Measurements from ENCODE around the gene BPIFA3.

- TF ChIP-seq, protein P1, sequence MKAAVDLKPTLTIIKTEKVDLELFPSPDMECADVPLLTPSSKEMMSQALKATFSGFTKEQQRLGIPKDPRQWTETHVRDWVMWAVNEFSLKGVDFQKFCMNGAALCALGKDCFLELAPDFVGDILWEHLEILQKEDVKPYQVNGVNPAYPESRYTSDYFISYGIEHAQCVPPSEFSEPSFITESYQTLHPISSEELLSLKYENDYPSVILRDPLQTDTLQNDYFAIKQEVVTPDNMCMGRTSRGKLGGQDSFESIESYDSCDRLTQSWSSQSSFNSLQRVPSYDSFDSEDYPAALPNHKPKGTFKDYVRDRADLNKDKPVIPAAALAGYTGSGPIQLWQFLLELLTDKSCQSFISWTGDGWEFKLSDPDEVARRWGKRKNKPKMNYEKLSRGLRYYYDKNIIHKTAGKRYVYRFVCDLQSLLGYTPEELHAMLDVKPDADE (IDR thresholded peaks at IDR 0.05), result no peak
- no peak for TF ChIP-seq CTCF (conservative IDR thresholded peaks at IDR 0.05; ENCODE audit: low read depth in 2 of 2)
- TF ChIP-seq, protein P2, sequence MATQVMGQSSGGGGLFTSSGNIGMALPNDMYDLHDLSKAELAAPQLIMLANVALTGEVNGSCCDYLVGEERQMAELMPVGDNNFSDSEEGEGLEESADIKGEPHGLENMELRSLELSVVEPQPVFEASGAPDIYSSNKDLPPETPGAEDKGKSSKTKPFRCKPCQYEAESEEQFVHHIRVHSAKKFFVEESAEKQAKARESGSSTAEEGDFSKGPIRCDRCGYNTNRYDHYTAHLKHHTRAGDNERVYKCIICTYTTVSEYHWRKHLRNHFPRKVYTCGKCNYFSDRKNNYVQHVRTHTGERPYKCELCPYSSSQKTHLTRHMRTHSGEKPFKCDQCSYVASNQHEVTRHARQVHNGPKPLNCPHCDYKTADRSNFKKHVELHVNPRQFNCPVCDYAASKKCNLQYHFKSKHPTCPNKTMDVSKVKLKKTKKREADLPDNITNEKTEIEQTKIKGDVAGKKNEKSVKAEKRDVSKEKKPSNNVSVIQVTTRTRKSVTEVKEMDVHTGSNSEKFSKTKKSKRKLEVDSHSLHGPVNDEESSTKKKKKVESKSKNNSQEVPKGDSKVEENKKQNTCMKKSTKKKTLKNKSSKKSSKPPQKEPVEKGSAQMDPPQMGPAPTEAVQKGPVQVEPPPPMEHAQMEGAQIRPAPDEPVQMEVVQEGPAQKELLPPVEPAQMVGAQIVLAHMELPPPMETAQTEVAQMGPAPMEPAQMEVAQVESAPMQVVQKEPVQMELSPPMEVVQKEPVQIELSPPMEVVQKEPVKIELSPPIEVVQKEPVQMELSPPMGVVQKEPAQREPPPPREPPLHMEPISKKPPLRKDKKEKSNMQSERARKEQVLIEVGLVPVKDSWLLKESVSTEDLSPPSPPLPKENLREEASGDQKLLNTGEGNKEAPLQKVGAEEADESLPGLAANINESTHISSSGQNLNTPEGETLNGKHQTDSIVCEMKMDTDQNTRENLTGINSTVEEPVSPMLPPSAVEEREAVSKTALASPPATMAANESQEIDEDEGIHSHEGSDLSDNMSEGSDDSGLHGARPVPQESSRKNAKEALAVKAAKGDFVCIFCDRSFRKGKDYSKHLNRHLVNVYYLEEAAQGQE (IDR thresholded peaks at IDR 0.05; ENCODE audit: unreplicated experiment), result no peak
- TF ChIP-seq ZNF331 (CRISPR knock-in tag; IDR thresholded peaks at IDR 0.05; ENCODE audit: low read depth), result no peak
- TF ChIP-seq EZH2 (IDR thresholded peaks at IDR 0.05; ENCODE audit: low read depth, unreplicated experiment), result no peak
- TF ChIP-seq POLR2AphosphoS5 (IDR thresholded peaks at IDR 0.05; ENCODE audit: low read depth), result no peak
- no peak for TF ChIP-seq CREB1 (CRISPR knock-in tag; IDR thresholded peaks at IDR 0.05; ENCODE audit: low read depth)
- no peak for TF ChIP-seq EZH2phosphoT487 (IDR thresholded peaks at IDR 0.05; ENCODE audit: unreplicated experiment)
- no peak for TF ChIP-seq STAT1 (IDR thresholded peaks at IDR 0.05; ENCODE audit: unreplicated experiment)
Observed at GRCh38 chr20:33267701-33268100, 50.5 kb downstream of the BPIFA3 start.
